H1 (cell line): ENCODE data around the gene COL20A1. TPM values are rescaled to one million over a fixed set of nuclear protein-coding genes. Genes with fewer than 3 reads are reported as not detected.

Source experiments
- SIX5 ChIP-seq: IDR thresholded peaks from 2 replicates; pipeline ENCODE4 v1.6.1; 2011; ENCODE audit warnings: mild to moderate bottlenecking, low read depth, low read length
- SP4 ChIP-seq: IDR thresholded peaks from 2 replicates; pipeline ENCODE4 v1.6.1; 2012; ENCODE audit warnings: low read length, inconsistent platforms
- polyA plus RNA-seq, 7 experiments: library from polyadenylated mRNA; depleted of rRNA in 3 of 7; stranded (reverse) in 5 of 7; unstranded in 2 of 7; fragments of >200 nt in 5 of 7; fragments of 200-250 nt in 2 of 7; gene quantifications; 1 replicate in 5 of 7; 2 replicates in 1 of 7; 4 replicates in 1 of 7; pipeline versions ENCODE4 v1.2.1 to v1.2.3, GENCODE V29; 2011 to 2013; ENCODE audit warnings: missing spikeins in 2 of 7, mixed read lengths in 2 of 7
- total RNA-seq: library from RNA; stranded (reverse); fragmentation: NEBNext Ultra II Directional; extraction: Animal tissue kit (Norgen Biotek cat#: 25700); gene quantifications from 2 replicates; pipeline ENCODE4 v1.2.1, GENCODE V29; 2021

The COL20A1 gene
- total and polyA plus RNA-seq, 2 of the 8 experiments (the other 6 are each of a cell fraction or from before 2014, with no cell fraction given): 0.19 to 0.21 TPM

GRCh38 chr20:63284981-63285524, 7.9 kb upstream of the COL20A1 start (continued):
- TF ChIP-seq SIX5 (no peak), SP4 (no peak)
- TF ChIP-seq, all 59 proteins: peak for 0
